Neural progenitor cell (in vitro differentiated cells): ENCODE results near the gene VAX1.

Experiments
- EZH2 ChIP-seq: fragments of 200-600 bp; sonication (generic); IDR thresholded peaks from 2 replicates; pipeline ENCODE4 v1.6.1; 2017; ENCODE audit warnings: antibody characterized with exemption, mild to moderate bottlenecking, moderate library complexity
- EZH2phosphoT487 ChIP-seq: fragments of 200-600 bp; sonication (generic); IDR thresholded peaks from 2 replicates; pipeline ENCODE4 v1.6.1; 2017; ENCODE audit warnings: antibody characterized with exemption
- TF ChIP-seq, protein P1 (sequence below): fragments of 200-600 bp; sonication (generic); IDR thresholded peaks from 2 replicates; pipeline ENCODE4 v1.5.1; 2017; ENCODE audit warnings: antibody characterized with exemption, mild to moderate bottlenecking

- TF ChIP-seq, protein P1, sequence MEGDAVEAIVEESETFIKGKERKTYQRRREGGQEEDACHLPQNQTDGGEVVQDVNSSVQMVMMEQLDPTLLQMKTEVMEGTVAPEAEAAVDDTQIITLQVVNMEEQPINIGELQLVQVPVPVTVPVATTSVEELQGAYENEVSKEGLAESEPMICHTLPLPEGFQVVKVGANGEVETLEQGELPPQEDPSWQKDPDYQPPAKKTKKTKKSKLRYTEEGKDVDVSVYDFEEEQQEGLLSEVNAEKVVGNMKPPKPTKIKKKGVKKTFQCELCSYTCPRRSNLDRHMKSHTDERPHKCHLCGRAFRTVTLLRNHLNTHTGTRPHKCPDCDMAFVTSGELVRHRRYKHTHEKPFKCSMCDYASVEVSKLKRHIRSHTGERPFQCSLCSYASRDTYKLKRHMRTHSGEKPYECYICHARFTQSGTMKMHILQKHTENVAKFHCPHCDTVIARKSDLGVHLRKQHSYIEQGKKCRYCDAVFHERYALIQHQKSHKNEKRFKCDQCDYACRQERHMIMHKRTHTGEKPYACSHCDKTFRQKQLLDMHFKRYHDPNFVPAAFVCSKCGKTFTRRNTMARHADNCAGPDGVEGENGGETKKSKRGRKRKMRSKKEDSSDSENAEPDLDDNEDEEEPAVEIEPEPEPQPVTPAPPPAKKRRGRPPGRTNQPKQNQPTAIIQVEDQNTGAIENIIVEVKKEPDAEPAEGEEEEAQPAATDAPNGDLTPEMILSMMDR: no peak
- TF ChIP-seq EZH2 (no peak), EZH2phosphoT487 (no peak)
These were observed 2.5 kb downstream of the VAX1 start for GRCh38 chr10:117135480-117136140.
